HPDE6-E6E7 (cell line): ENCODE measurements around the gene CHCHD6.

Experiments used
- DNase-seq: peaks from one replicate; pipeline ENCODE4 v3.0.0; 2011; ENCODE audit warnings: missing footprints; ENCODE audit errors: extremely low spot score

Gene CHCHD6

DNA sequence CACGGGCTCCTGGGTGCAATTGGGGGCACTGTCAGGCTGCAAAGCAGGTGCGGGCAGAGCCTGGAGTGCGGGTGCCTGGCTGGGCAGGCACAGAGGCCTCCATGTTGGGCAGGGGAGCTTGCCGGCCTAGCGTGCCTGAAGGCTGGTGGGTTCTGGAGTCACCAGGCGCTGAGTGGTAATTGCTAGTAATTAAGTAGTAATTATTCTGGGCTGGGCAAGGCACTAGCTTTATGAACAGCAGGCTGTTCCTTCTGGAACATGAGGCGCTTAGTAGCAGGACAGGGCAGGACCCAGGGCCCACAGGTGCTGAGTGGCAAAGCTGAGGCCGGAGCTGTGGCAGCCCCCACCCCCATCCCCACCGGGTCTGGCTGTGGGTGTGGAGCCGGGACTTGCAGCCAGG is 304.2 kb downstream of the CHCHD6 start:
- no peak for DNase-seq

DNA sequence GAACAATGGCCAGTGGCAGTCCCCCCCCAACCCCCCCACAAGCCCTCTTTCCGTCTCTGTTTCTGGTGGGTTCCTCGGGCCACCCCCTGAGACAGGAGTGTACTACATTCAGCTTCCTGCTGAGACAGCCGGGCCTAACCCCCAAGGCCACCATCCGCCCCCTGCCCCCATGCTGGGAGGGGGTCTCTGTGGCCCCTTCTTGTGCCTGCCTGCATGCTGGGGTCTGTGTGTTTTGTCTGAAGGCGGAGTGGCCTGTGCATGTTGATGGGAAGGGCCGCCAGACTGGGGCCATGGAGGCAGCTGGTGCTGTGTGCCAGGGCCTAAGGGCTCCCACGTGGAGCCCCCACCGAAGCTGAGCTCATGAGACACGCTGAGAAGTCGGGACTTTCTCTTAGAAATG is 305.5 kb downstream of the CHCHD6 start:
- no peak for DNase-seq
